Measurements from ENCODE around the gene ABCB8. TPM values are rescaled to one million over a fixed set of nuclear protein-coding genes. Genes with fewer than 3 reads are reported as not detected.
A peak's percentile ranks its signal among the peaks of the same experiment; 100 is the strongest.
"Not testable (repeated sequence)": the region's sequence is repeated elsewhere in the genome, so short reads cannot be mapped to it uniquely, and the experiment has no call there.

Gene ABCB8
- total RNA-seq, 1 donor from 2014 or later = 57.4 TPM

DNA sequence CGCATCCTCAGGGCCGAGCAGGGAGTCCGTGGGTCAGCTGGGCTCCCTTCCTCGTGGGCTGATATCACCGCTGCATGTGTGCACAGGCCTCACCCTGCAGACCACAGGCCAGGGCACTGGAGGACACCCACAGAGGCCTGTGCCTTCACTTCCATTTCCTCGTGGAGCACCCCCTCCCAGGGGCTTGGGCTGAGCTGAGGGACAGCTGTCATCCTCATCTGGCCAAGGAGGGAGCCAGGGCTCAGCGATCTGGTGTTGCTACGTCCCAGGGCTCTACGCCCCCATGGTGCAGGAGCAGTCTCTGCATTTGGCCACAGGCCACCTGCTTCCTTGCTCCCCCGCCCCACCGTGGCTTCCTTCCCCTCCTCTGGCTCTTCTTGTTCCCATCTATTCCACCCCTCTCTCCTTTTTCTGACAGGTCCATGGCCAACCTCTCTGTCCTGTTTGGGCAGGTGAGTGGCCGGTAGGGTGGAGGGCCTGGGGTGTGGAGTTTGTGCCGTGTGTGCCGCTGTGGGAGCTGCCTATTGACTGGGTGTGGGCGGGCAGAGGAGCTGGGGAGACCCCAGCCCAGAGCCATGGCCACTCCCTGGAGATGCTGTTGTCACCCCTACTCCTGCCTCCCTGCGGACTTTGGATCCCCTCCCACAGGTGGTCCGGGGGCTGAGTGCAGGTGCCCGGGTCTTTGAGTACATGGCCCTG, 11.7 kb downstream of the ABCB8 start:
- H3K27ac Mint-ChIP-seq = peak overlapping the region; percentile 92
- intact Hi-C loops (cut with micrococcal nuclease) = loop anchor here (1.0 kb wide), 1 partner anchor 18 kb away; no protein-coding TSS in a partner anchor

DNA sequence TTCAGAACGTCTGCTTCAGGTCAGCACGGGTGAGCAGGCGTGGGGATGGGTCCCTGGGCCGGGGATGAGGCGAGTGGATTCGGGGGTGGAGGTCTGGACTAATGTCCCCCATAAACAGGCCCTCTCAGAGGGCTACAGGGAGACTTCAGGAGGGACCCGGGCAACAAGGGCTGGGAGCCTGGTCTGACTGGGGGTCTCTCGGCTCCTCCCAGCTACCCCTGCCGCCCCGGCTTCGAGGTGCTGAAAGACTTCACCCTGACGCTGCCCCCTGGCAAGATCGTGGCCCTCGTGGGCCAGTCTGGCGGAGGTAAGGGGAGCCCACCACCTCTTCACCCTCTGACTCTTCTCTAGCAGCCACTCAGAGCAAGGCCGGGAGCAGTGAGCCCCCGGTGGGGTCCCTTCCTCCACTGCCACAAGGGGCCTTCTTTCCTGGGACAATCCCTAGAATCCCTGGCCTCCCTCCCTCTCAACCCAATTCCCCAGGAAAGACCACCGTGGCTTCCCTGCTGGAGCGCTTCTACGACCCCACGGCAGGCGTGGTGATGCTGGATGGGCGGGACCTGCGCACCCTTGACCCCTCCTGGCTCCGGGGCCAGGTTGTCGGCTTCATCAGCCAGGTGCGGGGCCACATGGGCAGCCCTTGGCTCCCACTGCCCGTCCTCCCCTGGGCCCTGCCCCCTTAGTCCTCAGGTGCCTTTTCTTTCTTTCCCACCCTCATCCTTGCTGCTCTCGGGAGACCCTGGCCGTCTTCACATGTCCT, 12.5 kb downstream of the ABCB8 start:
- no peak for DNase-seq
- Mint-ChIP-seq H3K4me1 (peaks cover 17% of the 10 kb centered on the region), H3K27ac (no peak overlapping the region), H3K36me3 (ENCODE audit: low read depth) (peaks cover 7% of the 10 kb centered on the region), H3K27me3 (no peaks in the 10 kb centered on the region), H3K9me3 (no peaks in the 10 kb centered on the region), H3K4me3 (no peak overlapping the region)
- intact Hi-C loops (cut with micrococcal nuclease) = no loop called here

More for the DNA sequence above, 11.7 kb downstream of the ABCB8 start:
- Mint-ChIP-seq H3K4me1 (peaks cover 17% of the 10 kb centered on the region), H3K4me3 (no peak overlapping the region), H3K27me3 (no peaks in the 10 kb centered on the region), H3K36me3 (ENCODE audit: low read depth) (peaks cover 10% of the 10 kb centered on the region), H3K9me3 (no peaks in the 10 kb centered on the region)
- no peak for DNase-seq

- H3K27me3 Mint-ChIP-seq; H3K27ac Mint-ChIP-seq; intact Hi-C loops (cut with micrococcal nuclease); H3K9me3 Mint-ChIP-seq; DNase-seq; H3K4me3 Mint-ChIP-seq; H3K36me3 Mint-ChIP-seq (ENCODE audit: low read depth): not testable (repeated sequence)
- peaks cover 16% of the 10 kb centered on the region for H3K4me1 Mint-ChIP-seq
Observed at GRCh38 chr7:151043449-151043848, 15.2 kb downstream of the ABCB8 start.

DNA sequence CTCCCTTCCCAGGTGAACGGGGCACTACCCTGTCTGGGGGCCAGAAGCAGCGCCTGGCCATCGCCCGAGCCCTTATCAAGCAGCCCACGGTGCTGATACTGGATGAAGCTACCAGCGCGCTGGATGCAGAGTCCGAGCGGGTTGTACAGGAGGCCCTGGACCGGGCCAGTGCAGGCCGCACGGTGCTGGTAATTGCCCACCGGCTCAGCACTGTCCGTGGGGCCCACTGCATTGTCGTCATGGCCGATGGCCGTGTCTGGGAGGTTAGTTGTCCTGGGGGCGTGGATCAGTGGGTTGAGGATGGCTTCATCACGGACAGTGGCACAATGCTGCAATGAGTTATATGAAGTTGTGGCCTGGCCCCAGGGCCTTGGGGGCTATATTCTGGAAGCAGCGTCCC, 15.7 kb downstream of the ABCB8 start:
- H3K4me3 Mint-ChIP-seq = no peak overlapping the region
- intact Hi-C loops (cut with micrococcal nuclease) = no loop called here
- no peaks in the 10 kb centered on the region for H3K9me3 Mint-ChIP-seq
- DNase-seq = no peak
- H3K27ac Mint-ChIP-seq = no peak overlapping the region
- peaks cover 6% of the 10 kb centered on the region for H3K36me3 Mint-ChIP-seq (ENCODE audit: low read depth)
- H3K27me3 Mint-ChIP-seq = no peaks in the 10 kb centered on the region
- H3K4me1 Mint-ChIP-seq = peaks cover 11% of the 10 kb centered on the region

DNA sequence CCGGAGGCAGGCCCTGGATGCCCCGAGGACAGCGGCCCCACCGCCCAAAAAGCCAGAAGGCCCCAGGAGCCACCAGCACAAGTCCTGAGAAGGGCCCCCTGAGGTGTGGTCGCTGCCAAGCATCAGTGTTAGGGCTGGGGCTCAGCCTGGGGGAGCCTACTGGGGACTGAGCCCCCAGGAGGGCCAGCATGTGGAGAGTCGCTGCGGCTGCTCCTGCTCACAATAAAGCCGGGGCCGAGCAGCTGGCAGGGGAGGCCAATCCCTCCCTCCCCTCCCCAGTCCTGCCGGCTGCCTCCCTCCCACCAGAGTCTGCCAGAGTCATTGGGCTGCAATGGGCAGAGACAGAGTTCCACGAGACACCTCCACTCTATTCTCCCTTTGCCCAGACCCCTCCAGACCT, 17.0 kb downstream of the ABCB8 start:
- Mint-ChIP-seq H3K4me1 (no peaks in the 10 kb centered on the region), H3K4me3 (no peak overlapping the region), H3K27ac (no peak overlapping the region), H3K27me3 (peaks cover 3% of the 10 kb centered on the region), H3K9me3 (no peaks in the 10 kb centered on the region), H3K36me3 (ENCODE audit: low read depth) (peaks cover 3% of the 10 kb centered on the region)
- intact Hi-C loops (cut with micrococcal nuclease) = no loop called here
- DNase-seq = no peak

DNA sequence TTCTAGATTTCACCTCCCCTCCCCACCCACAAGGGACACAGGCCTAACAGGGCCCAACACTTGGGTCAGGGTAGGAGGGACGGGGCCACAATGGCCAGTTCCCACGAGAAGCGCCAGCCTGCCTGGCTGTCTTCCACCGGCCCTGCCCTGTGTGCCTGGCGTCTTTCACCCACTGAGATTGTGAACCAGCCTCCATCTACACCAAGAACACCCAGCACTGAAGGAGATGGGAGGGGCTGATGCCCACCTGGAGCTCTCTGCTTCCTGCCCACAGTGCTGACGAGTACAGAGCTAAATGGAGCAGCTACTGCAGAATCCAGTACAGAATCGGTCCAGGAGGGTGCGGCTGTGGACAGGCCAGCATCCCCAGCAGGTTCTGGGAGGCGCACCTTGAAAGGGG, 17.7 kb downstream of the ABCB8 start:
- Mint-ChIP-seq H3K4me3 (no peak overlapping the region), H3K36me3 (ENCODE audit: low read depth) (peaks cover 3% of the 10 kb centered on the region), H3K4me1 (no peaks in the 10 kb centered on the region), H3K27ac (no peak overlapping the region), H3K9me3 (no peaks in the 10 kb centered on the region), H3K27me3 (peaks cover 5% of the 10 kb centered on the region)
- intact Hi-C loops (cut with micrococcal nuclease) = no loop called here
- no peak for DNase-seq

DNA sequence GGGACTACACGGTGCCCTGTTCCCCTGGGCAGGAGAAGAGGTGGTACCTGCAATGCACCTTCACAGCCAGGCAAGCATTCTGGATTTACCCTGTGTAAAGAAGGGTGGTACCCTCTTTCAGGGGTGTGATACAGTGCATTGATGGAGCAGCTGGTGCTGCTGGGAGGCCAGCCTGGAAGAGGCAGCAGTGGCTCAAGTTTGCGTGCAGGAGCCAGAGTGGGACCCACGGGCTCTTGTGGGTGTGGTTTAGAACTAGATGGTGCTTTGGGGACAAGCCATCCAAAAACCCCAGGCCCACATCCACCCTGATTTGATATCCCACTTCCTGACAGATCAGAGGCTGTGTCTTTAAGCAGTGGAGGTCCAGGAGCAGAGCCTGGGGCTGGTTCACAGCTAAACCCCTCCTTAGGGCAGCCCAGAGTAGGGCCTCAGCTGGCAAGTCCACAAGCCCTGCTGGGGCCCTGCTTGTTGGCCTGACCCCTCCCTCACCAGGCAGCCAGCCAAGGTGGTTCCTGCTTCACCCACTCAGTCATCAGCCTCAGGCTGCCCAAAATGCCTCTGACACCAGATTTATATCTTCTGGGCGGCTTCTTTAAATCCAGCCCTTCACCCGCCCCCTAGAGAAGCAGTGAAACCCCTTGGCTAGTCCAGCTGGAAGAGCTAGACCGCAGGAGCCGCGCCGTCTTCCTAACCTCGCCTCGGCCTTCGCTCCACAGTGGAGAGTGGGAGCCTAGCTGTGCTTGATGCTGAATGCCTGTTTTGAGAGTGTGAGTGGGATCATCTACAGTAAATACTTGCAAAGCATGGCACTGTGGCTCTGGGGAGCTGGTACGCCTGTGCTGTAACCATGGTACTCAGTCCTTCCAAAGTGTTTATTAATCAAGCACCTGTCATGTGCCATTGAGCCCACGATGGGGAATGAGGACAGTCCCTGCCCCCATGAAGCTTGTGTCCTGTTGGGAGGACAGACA, 18.6 kb downstream of the ABCB8 start:
- Mint-ChIP-seq H3K9me3 (no peaks in the 10 kb centered on the region), H3K27me3 (peaks cover 5% of the 10 kb centered on the region), H3K4me3 (no peak overlapping the region), H3K4me1 (no peaks in the 10 kb centered on the region), H3K36me3 (ENCODE audit: low read depth) (peaks cover 3% of the 10 kb centered on the region), H3K27ac (no peak overlapping the region)
- no peak for DNase-seq
- intact Hi-C loops (cut with micrococcal nuclease) = no loop called here

GRCh38 chr7:151047976-151048815, 19.9 kb downstream of the ABCB8 start, which contains the start of gene ASIC3:
ASIC3 (plus strand) TSS chr7:151048531; CDS start chr7:151048886, 355 bp downstream.
- intact Hi-C loops (cut with micrococcal nuclease) = no loop called here
- no peak within 1 kb of the TSS for H3K27ac Mint-ChIP-seq
- peaks cover 5% of the 10 kb centered on the region for H3K27me3 Mint-ChIP-seq
- peaks cover 8% of the 10 kb centered on the region for H3K36me3 Mint-ChIP-seq (ENCODE audit: low read depth)
- H3K4me1 Mint-ChIP-seq = peaks cover 6% of the 10 kb centered on the region
- no peak within 1 kb of the TSS for H3K4me3 Mint-ChIP-seq
- H3K9me3 Mint-ChIP-seq = no peaks in the 10 kb centered on the region
- no peak for DNase-seq

DNA sequence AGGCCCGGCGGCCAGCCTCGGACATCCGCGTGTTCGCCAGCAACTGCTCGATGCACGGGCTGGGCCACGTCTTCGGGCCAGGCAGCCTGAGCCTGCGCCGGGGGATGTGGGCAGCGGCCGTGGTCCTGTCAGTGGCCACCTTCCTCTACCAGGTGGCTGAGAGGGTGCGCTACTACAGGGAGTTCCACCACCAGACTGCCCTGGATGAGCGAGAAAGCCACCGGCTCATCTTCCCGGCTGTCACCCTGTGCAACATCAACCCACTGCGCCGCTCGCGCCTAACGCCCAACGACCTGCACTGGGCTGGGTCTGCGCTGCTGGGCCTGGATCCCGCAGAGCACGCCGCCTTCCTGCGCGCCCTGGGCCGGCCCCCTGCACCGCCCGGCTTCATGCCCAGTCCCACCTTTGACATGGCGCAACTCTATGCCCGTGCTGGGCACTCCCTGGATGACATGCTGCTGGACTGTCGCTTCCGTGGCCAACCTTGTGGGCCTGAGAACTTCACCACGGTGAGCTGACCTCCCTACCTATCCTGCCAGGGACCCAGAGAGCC, 20.7 kb downstream of the ABCB8 start:
- H3K9me3 Mint-ChIP-seq = no peaks in the 10 kb centered on the region
- H3K4me1 Mint-ChIP-seq = peaks cover 8% of the 10 kb centered on the region
- H3K4me3 Mint-ChIP-seq = no peak overlapping the region
- no peak for DNase-seq
- intact Hi-C loops (cut with micrococcal nuclease) = no loop called here
- peaks cover 5% of the 10 kb centered on the region for H3K27me3 Mint-ChIP-seq
- no peak overlapping the region for H3K27ac Mint-ChIP-seq
- H3K36me3 Mint-ChIP-seq (ENCODE audit: low read depth) = peaks cover 8% of the 10 kb centered on the region

- peaks cover 4% of the 10 kb centered on the region for H3K36me3 Mint-ChIP-seq (ENCODE audit: low read depth)
- H3K27ac Mint-ChIP-seq = no peak overlapping the region
- intact Hi-C loops (cut with micrococcal nuclease) = no loop called here
- H3K4me3 Mint-ChIP-seq = no peak overlapping the region
- H3K4me1 Mint-ChIP-seq = peaks cover 8% of the 10 kb centered on the region
- peaks cover 5% of the 10 kb centered on the region for H3K27me3 Mint-ChIP-seq
- no peaks in the 10 kb centered on the region for H3K9me3 Mint-ChIP-seq
- peak; percentile 91 for DNase-seq
Observed at GRCh38 chr7:151051108-151051507, 22.9 kb downstream of the ABCB8 start.

DNA sequence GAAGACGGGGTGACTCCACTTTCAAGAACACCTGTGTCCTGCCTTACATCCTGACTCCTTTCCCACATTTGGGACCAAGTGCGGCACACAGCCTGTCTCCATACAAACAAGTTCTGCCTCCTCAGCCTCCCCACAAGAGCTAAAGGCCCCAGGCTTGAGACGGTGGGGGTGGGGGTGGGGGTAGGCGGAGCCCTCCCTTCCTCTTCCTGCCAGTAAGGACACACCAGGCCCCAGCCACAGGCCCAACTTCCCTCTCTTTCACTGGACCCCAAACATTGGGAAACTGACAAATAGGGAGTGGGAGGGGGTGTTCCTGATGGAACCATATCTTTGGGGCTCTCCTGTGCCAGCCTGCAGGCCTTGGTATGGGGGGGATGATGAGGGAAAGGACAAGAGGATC, 24.8 kb downstream of the ABCB8 start:
- no peaks in the 10 kb centered on the region for H3K9me3 Mint-ChIP-seq

DNA sequence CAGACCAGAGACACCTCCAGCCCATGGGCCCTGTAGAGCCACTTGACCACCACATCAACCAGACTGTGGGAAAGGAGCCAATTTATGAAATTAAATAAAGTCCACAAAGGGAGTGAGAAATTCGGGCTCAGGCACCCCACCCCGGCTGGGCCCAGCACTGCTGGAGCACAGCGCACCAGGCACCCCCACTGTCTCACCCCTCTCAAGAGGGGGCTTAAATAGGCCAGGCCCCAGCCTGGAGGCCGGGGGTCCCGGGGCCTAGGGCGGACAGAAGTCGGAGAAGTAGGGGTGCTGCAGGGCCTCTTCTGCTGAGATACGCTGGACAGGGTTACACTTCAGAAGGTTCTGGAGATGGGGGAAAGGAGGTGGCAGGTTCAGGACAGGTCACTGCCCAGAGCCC, 25.5 kb downstream of the ABCB8 start:
- no peak overlapping the region for H3K4me3 Mint-ChIP-seq
- no peaks in the 10 kb centered on the region for H3K9me3 Mint-ChIP-seq
- peaks cover 5% of the 10 kb centered on the region for H3K27me3 Mint-ChIP-seq
- intact Hi-C loops (cut with micrococcal nuclease) = no loop called here
- peaks cover 6% of the 10 kb centered on the region for H3K36me3 Mint-ChIP-seq (ENCODE audit: low read depth)
- H3K27ac Mint-ChIP-seq = no peak overlapping the region
- DNase-seq = no peak
- H3K4me1 Mint-ChIP-seq = peaks cover 26% of the 10 kb centered on the region

More for the DNA sequence above, 24.8 kb downstream of the ABCB8 start:
- peaks cover 22% of the 10 kb centered on the region for H3K4me1 Mint-ChIP-seq
- no peak for DNase-seq
- no peak overlapping the region for H3K27ac Mint-ChIP-seq
- intact Hi-C loops (cut with micrococcal nuclease) = no loop called here
- H3K4me3 Mint-ChIP-seq = no peak overlapping the region
- H3K27me3 Mint-ChIP-seq = peaks cover 5% of the 10 kb centered on the region
- peaks cover 6% of the 10 kb centered on the region for H3K36me3 Mint-ChIP-seq (ENCODE audit: low read depth)

- Mint-ChIP-seq H3K36me3 (ENCODE audit: low read depth) (peaks cover 6% of the 10 kb centered on the region), H3K9me3 (no peaks in the 10 kb centered on the region)
Observed at GRCh38 chr7:151056283-151056665, 28.0 kb downstream of the ABCB8 start.

More at GRCh38 chr7:151056283-151056665, 28.0 kb downstream of the ABCB8 start:
- H3K4me1 Mint-ChIP-seq = peaks cover 39% of the 10 kb centered on the region
- no peak for DNase-seq
- peak overlapping the region; percentile 99 for H3K4me3 Mint-ChIP-seq
- intact Hi-C loops (cut with micrococcal nuclease) = no loop called here
- H3K27ac Mint-ChIP-seq = no peak overlapping the region
- H3K27me3 Mint-ChIP-seq = no peaks in the 10 kb centered on the region
